HG03558 (cell line): ENCODE data around the gene MMP7.
A peak's percentile ranks its signal among the peaks of the same experiment; 100 is the strongest.

Experiments used
- ATAC-seq: cut with Tn5 transposase; IDR thresholded peaks from one replicate; pipeline ENCODE4 v1.9.1; 2021; ENCODE audit warnings: moderate number of reproducible peaks; ENCODE audit not compliant: unreplicated experiment; ENCODE audit errors: extremely low read depth

MMP7 gene, protein sequence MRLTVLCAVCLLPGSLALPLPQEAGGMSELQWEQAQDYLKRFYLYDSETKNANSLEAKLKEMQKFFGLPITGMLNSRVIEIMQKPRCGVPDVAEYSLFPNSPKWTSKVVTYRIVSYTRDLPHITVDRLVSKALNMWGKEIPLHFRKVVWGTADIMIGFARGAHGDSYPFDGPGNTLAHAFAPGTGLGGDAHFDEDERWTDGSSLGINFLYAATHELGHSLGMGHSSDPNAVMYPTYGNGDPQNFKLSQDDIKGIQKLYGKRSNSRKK

DNA sequence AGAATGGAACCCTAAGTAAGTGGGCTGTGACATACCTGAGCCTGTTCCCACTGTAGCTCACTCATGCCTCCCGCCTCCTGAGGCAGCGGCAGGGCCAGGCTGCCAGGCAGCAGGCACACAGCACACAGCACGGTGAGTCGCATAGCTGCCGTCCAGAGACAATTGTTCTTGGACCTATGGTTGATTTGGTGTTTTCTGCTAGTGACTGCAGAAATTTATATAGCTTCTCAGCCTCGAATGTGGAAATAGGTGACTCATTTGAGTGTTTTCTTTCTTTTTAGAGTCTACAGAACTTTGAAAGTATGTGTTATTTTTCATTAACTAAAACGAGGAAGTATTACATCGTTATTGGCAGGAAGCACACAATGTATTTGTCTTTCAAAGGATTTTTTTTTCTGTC is at the start of gene MMP7:
Gene MMP7, minus strand, starts transcription at position 190 of the 400 bp plus-strand sequence. Its CDS starts 47 bp downstream, at position 143.
- ATAC-seq: no peak

DNA sequence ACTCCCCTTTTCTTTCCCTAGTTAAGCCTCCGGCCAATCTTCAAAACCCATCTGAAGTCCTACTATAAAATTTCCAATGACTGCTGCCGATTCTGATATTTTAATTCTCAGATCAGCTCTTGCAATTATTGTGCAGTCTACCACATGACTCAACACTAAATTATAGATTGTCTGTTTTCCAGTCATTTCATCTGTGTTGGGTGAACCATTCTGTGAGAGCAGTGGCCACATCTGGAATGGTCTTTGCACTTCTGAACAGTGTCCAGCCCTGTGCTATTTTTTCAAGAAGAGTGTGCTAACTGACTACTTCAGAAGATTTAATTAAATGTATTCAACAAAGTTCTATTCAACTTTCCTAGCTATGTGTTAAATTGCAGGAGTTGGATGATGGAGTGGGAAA is 47.2 kb upstream of the MMP7 start:
- no peak for ATAC-seq

DNA sequence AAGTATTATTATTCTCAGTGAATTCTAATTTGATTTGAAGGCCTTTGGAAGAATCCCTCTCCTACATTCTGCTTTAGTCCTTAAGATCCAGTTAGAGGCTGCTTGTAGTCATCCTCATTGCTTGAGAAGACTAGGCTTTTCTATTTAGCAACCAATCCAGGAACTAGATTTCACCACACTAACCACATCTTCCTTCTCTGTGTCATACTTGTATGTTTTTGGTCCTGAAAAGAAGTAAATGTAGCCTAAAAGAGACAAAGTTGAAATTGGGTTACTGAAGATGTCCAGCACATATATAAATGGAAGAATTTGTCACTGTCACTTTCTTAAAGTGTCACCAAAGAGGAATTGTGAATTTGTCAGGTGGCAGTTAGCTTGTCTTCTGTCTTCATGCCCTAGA is 46.6 kb upstream of the MMP7 start:
- no peak for ATAC-seq

DNA sequence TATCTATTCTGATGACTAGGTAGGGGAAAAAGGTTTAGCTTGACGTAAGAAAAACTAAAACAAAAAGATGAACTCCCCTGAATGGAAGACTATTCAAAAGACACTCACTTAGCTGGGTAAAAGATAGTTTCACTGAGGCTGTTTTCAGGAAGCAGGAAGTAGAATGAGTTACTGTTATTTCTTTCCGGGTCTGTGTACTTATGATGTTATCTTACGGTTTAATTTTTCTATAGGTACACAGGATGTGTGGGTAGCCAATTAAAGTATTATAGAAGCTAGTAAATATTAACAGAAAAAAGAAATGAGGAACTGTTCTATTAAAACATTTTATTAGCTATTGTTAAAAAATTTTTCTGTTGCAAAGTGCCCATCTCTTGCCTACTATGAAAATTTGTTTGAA is 45.8 kb upstream of the MMP7 start:
- no peak for ATAC-seq

DNA sequence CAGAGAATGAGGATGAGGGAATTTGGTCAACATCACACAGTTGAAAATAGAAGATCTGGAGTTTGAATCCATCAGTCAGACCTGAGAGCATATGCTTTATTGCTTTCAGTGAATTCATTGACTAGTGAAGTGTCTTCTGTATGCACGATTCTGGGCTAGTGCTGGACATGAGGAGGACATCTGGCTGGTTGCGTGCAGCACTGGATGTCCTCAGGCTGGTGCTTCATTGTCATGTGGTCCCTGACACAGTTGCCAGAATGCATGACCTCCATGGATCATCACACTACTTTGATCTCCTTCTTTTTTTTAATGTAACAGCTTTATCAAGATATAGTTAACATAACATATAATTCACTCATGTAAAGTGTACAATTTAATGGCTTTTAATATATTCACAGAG is 44.5 kb upstream of the MMP7 start:
- no peak for ATAC-seq

DNA sequence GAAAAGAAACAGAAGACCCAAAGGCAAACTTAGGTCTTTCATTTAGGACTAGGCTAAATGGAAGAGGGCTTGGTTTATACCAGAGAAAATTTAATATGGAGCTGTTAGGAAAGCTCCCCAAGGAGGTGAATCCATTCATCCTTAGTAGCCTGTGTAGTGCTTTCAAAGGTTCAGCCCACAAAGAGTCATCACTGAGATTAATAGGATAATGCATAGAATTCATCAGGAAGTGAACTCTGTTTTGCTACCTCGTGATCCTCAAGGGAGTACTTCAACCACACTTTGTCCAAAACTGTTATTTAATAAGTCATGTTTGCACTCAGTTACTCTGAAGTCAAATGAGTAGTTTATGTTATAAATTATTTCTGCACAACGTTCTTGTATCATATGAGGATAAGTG is 43.3 kb upstream of the MMP7 start:
- ATAC-seq: no peak

DNA sequence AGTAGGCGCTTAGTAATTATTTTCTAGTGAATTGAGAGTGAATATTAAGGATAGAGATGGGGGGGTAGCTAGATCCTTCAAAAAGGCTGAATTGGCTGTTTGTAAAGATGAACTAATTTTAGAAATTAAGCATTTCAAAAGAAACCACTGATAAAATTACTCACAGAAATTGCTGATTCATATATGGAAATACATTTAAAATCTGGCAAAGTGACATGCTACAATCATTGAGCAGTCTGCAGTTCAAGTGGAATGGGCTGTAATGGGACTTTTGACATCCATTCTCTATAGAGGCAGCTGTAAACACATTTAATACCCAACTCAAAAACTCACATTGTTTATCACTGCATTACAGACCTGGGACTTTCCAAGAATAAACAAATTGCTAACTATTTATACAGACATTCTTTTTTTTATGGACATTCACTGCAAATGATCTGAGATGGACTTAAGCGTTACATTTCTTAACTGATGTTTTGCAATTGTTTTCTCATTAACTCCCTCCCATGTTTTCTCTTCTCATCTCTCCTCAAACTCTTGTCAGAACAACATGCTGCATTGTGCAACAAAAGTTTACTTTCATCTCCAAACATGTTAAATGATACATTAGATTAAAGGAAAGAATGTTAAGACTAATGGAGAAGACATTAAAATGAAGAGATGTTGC is 42.1 kb upstream of the MMP7 start:
- no peak for ATAC-seq

DNA sequence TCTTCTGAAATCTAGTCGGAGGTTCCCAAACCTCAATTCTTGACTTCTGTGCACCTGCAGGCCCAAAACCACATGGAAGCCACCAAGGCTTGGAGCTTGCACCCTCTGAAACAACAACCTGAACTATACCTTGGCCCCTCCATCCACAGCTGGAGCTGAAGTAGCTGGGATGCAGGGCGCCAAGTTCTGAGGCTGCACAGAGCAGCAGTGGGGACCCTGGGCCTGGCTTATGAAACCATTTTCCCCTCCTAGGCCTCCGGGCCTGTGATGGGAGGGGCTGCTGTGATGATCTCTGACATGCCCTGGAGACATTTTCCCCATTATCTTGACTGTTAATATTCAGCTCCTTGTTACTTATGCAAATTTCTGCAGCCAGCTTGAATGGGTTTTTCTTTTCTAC is 38.3 kb upstream of the MMP7 start:
- no peak for ATAC-seq

DNA sequence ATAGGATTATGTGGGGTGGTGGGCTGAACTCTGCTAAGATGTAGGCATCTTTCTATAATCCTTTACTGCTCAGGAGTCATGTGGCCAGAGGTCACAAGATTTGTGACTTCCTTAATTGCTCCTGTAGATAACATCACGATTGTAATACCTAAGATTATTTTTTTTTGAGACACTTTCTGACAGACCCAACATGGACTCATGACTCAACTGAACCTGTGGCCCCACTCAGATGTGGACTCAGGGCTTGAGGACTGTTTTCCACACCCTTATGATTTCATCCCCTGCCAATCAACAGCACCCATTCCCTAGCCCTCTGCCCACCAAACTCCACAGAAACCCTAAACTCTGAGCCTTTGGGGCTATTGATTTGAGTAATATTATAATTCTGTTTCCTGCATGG is 35.6 kb upstream of the MMP7 start:
- no peak for ATAC-seq

DNA sequence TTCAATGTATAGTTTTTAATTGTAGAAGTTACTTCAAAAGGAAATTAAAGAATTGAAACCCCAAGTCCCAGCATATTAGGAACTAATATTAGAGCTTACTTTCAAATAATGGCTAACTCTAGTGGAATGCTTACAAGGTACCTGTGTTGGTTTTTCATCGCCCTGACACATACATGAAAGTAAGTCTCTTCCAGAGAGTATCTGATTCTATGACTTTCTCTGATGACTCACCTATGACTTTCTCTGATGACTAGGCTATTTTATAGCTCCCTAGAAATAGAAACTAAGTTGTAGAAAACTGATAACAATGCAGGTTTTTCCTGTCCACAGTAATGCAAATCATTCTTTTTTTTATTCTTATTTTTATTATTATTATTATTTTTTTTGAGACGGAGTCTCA is 33.6 kb upstream of the MMP7 start:
- ATAC-seq: peak; percentile 60

DNA sequence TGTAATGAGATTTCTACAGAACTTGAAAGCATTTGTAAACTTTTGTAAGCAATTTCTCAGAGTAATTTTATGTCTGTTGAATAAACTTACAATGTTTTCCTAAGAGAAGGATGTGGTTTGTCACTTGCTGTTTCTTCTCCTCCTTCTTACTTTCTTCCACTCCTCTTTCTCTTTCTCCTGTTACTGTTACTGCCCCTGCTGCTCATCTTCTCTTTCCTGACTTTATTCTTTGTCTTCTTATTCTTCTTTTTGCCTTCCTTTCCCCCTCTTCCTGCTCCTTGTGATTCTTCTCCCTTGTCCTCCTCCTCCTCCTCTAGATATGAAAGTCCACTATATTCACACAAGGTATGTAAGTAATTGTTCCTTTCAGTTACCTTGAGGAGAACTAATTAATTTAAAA is 31.1 kb upstream of the MMP7 start:
- ATAC-seq: no peak

DNA sequence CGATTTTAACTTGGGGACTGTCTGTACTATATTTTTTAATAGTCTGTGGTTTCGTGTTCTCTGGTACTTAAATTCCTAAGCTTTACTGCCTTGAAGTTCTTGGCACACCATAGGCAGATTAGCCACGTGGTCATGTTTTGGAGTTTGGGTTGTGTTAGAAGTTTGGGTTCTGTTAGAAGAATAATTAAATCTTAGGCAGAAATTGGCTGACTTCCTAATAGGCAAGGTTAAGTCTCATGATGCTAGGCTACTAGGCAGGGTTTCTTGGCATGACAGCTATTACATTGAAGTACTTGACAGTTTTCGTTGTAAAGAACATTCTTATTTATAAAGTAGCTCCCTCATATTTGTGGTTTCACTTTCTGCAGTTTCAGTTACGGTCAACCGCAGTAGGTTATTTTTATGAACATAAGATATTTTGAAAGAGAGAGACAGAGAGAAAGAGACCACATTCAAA is 30.0 kb upstream of the MMP7 start:
- ATAC-seq: peak; percentile 82

DNA sequence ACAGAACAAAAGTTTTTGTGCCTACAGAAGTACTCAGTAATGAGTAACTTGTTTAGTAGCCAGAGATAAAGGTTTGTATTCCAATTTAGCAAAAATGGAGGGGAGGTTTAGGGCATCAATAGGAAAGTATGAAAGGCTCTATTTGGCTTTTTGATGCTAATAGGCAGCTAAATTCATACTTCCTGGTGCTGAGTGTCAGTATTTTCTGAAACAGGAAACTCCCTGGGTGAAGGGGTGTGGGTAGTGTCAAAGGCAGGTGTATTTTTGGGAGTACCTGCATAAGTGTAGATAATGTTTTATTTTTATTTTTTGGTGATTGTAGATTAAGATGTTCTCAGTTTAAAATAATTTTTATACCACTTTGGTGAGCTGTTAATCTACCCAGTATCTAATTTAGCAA is 29.3 kb upstream of the MMP7 start:
- no peak for ATAC-seq

DNA sequence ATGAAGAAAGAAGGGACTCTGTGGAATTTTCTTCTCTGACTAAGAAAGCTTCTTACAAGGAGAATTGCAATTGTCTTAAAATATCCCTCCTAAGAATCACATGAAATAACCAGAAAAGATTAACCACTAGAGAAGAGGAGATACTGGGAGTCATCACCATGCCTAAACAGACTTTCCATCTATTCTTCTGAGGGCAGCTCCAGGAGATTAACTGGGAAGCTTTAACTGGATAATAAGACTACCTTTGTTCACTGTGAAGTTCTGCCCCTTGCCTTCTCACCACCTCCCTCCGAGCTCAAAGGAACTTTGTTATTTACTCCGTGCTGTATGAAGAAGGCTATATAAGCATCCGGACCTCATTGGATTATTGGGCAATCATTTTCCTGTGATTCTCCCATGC is 24.5 kb upstream of the MMP7 start:
- no peak for ATAC-seq

DNA sequence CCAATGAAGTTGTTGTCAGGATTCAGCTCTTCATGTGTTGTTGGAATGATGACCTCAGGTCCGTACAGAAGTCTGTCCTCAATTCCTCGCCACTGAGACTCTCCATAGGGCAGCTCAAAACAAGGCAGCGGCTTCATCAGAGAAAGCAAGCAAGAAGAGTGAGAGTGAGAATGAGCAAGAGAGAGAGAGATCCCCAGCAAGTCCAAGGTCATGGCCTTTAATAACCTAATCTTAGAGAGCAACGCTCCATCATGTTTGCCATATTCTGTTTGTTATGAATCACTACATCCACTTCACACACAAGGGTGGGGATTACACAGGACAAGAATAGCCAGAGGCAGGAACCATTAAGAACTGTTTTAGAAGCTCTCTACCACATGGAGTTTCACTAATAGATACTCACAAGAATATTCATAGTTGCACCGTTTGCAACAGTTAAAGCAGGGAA is 23.3 kb upstream of the MMP7 start:
- peak; percentile 74 for ATAC-seq

DNA sequence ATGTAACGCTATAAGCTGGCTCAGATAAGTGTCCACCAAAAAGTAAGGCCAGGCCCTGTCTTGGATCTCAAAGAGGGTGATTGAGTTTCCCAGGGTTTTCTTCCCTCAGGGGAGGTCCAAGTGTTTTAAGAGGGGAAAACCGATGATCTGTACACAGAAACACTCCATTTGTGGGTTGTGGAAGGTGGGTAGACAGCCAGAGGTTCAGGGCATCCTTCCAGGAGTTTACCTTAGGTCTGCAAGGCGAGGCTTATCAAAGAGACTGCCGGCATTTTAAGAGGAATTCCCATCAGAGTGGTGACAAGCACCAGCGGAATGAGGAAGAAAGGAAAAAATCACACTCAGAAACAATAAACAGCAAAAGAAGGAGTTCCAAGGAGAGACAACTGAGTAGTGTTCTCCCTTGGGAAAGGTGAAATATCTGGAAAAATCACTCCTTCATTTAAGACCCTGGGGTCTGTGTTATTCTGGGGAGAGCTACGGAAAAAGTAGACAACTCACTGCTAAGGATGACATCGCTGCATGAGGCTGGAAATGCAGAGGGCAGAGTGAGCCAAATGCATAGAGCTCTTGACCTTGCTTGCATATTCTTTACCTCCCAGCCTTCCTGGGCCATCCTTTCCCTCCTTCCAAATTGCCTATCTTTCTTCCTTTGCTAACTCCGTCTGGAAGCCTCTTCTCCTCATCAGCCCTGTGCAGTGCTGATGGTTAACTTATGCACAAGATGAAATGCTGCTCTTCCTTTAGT is 22.1 kb upstream of the MMP7 start:
- no peak for ATAC-seq

DNA sequence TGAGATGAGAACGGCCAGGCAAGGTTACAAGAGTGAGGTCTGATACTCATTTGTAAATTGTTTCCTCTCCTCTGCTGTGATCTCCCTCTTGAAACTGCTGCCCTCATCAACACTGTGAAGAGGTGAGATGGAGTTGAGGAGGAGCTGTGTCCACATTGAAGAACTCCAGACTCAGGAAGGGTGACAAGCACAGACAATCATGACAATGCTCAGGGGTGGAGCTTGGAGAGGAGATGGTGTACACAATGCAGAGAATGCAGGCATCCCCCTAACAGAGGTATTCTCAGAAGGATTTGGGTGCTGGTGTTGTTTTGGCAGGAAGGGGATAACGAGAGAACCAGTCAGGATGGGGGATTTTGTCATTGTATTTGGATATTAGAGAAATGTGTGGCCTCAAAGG is 21.5 kb upstream of the MMP7 start:
- no peak for ATAC-seq

DNA sequence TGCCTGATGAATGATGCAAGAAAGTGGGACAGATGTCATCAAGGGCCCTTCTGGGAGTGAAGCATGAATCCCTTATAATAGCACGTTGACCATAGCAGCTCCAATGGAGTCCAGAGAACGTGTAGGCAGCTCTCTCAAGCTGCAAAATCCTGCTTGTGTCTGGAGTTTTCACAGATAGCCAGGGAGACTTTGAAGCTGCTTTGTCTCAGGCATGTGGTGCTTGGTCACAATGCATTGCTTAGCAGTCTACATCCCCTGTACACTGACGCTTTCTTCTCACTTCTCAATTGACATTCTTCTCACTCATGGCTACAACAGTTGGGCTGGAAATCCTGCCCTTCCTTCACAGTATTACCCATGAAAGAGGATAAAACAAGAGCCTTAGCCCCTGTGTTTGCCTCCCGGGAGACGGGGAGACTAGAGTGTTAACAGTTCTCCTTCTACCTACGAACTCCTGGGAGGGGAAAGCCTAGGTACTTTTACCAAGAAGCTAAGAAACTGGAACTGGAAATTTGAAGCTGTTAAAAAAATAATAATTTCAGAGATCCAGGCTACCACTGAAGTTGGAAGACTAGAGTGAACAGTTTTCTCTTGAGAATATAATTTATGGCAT is 20.7 kb upstream of the MMP7 start:
- ATAC-seq: no peak

DNA sequence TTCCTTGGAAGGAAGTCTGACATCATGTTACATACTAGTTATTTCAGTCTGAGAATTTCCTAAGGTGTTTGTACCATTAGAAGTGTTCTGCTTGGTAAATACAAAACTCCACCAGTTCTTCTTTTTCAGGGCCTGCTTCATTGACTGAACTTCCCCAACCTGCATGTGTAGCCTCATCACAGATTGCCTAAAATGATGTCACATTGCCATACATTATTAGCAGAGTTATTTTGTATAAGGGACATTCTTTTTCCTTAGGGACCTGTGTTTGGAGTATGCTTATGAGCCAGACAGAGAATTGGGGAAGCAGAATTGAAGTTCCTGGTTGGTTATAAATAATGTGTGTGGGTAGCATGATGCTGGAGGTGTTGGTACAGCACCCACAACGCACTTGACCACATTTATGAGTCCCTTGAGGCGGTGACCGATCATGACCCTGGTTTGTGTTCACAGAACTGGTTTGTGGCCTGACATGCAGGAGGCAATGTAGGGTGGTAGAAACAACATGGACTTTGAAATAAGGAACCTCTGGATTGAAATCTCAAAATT is 16.4 kb upstream of the MMP7 start:
- ATAC-seq: peak; percentile 57

DNA sequence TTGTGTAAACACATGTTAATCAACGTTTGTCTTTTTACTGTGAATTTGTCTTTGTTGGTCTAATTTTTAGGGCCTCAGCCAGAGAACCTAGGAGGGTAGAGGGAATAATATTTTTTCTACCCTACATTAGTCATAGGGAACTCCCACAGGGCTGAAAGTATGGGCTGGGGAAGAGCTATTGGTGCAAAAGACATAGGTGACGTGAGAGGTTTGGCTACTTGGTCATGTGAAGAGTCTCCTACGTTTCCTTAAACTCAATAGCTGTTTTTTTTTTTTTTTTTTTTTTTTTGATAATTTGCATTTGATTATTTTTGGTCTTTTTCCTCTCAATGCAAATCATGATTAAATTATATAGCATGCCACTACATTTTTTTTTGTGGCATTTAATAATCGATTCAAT is 15.9 kb upstream of the MMP7 start:
- ATAC-seq: peak; percentile 49

DNA sequence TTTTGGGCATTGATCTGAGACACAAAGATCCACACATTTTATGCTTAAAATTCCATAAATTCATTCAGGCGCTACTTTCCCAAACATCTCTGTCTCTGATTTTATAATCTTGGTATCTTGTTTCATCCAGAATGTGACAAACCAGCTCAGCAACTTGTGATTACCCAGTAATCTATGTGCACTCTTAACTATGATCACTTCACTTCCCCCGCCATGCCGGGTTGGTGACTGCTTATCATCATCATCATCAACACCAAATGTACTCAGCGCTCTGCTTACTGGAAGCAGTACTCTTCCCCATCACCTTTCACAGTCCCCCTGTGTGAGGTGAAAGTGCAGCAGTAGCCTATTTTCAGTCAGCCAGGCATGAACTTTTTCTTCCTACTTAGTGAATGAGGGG is 15.2 kb upstream of the MMP7 start:
- ATAC-seq: no peak
